Right hindlimb (tissue), 1 donor: ENCODE measurements around the gene XKR7.
A peak's percentile ranks its signal among the peaks of the same experiment; 100 is the strongest.

Source experiments
- DNase-seq: peaks from one replicate; pipeline ENCODE4 v3.0.0-alpha.2; 2018

The XKR7 gene

GRCh38 chr20:31981784-31982183 is 13.8 kb downstream of the XKR7 start:
- no peak for DNase-seq

- DNase-seq = no peak
These were observed 17.1 kb downstream of the XKR7 start for GRCh38 chr20:31984981-31985471.

GRCh38 chr20:31987744-31988143 is 19.8 kb downstream of the XKR7 start:
- no peak for DNase-seq

GRCh38 chr20:31988430-31989015 is 20.6 kb downstream of the XKR7 start:
- no peak for DNase-seq

- no peak for DNase-seq
These were observed 21.2 kb downstream of the XKR7 start for GRCh38 chr20:31989030-31989645.

GRCh38 chr20:31990641-31991338 is 22.8 kb downstream of the XKR7 start:
- DNase-seq = no peak

- no peak for DNase-seq
These were observed 23.4 kb downstream of the XKR7 start for GRCh38 chr20:31991339-31991705.

- DNase-seq = no peak
These were observed 24.1 kb downstream of the XKR7 start for GRCh38 chr20:31992086-31992485.

- DNase-seq = no peak
These were observed 29.0 kb downstream of the XKR7 start for GRCh38 chr20:31996996-31997395.

- no peak for DNase-seq
These were observed 30.3 kb downstream of the XKR7 start for GRCh38 chr20:31998246-31998645.

- no peak for DNase-seq
These were observed 35.4 kb downstream of the XKR7 start for GRCh38 chr20:32003325-32003724.

- DNase-seq = no peak
These were observed 37.0 kb downstream of the XKR7 start for GRCh38 chr20:32004963-32005362.

GRCh38 chr20:32006053-32006452 is 38.1 kb downstream of the XKR7 start:
- no peak for DNase-seq

GRCh38 chr20:32006841-32007786 is 39.2 kb downstream of the XKR7 start:
- no peak for DNase-seq

- peak; percentile 61 for DNase-seq
These were observed 40.1 kb downstream of the XKR7 start for GRCh38 chr20:32007787-32008616.

- no peak for DNase-seq
These were observed 41.6 kb downstream of the XKR7 start for GRCh38 chr20:32009564-32009963.

- DNase-seq = no peak
These were observed 42.1 kb downstream of the XKR7 start, which contains the start of gene CCM2L for GRCh38 chr20:32010101-32010500. Gene CCM2L (plus strand): TSS chr20:32010438. CDS start chr20:32010455, 17 bp downstream.

GRCh38 chr20:32010666-32011065 is 42.7 kb downstream of the XKR7 start:
- no peak for DNase-seq

- DNase-seq = no peak
These were observed 44.3 kb downstream of the XKR7 start for GRCh38 chr20:32012159-32012688.

GRCh38 chr20:32013326-32013725 is 45.4 kb downstream of the XKR7 start:
- no peak for DNase-seq

GRCh38 chr20:32017711-32018251 is 49.8 kb downstream of the XKR7 start:
- no peak for DNase-seq
